HG02852 (cell line): ENCODE data around the gene SH2D6.

Experiments used
- ATAC-seq: cut with Tn5 transposase; IDR thresholded peaks from one replicate; pipeline ENCODE4 v1.9.1; 2021; ENCODE audit warnings: mild to moderate bottlenecking, moderate library complexity; ENCODE audit not compliant: unreplicated experiment

Gene SH2D6

DNA sequence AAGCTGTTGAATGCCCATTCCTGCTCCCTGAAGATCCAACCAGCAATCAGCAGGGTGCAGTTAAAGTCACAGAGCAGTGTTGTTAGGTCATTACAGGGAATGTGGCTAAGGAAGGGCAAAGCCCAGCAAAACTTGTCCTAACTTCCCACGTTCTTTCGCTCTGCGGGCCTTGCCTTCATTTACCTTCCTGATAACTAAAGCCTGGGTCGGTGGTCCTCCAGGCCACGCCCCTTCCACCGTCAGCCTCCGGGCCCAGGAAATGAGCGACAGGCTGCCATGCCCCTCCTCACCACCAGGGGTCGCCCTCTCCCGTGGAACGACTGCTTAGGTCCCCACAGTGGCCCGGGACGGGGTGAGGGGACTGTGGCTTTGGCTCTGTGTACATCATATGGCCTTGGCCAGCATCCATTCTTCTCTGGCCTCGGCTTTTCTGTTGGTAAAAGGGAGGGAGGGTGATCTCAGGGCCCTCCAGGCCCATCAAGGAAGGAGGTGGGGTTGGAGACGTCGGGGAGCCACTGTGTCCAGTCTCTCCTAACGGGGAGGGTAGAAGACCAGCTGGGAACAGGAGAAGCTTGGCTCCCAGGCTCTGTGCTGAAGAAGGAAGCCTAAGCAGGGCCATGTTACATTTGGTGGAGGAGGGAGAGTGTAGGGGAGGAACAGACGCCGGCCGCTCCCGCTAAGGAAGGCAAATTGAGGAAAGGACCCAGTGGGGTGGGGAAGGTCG, 2.2 kb downstream of the SH2D6 start:
- peak; percentile 48 for ATAC-seq

DNA sequence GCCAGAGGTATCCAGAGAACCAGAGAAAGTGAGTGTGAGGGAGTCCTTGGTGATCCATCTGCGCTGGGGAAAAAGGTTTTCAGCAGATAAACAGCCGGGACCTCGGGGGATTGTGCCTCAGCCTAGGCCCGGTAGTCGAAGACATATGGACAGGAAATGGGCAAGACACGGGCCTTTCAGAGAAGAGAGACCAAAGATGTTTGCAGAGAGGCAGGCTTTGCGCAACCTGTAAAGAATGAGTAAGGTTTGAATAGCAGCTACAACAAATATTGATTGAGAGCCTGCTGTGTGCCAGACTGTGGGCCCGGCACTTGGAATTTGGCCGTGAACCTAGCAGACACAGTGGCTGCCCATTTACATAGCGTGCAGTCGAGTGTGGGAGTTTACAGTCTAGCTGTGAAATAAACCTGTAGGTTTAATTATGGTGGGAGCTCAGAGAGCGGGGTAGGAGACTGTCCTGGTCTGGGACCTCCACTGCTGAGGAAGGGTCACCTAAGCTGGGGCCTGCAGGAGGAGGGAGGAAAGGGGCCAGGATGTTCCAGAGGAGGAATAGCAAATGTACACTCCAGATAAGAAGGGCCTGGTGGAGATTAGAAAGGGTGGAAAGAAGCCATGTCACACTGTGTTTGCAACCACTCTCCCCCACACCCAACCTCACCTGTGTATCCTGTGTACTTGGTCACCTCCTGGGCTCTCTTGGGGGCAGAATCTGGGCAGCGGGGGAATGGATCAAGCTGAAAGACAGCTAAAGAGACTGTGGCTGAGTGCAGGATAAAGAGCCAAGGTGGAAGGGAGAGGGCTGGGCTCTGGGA, 3.0 kb downstream of the SH2D6 start:
- ATAC-seq = no peak

DNA sequence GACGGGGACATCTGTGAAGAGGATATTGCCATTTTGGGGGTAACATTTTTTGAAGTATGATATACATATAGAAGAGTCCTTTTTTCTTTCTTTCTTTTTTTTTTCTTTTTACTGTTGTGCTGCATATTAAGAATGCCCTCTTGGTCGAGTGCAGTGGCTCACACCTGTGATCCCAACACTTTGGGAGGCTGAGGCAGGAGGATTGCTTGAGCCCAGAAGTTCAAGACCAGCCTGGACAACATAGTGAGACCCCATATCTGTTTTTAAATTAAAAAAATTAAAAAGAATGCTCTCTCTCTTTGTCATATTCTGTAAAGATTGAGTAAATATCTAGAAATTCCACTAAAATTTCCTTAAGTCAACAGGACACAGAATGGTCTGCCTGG, 3.6 kb downstream of the SH2D6 start:
- ATAC-seq = no peak

DNA sequence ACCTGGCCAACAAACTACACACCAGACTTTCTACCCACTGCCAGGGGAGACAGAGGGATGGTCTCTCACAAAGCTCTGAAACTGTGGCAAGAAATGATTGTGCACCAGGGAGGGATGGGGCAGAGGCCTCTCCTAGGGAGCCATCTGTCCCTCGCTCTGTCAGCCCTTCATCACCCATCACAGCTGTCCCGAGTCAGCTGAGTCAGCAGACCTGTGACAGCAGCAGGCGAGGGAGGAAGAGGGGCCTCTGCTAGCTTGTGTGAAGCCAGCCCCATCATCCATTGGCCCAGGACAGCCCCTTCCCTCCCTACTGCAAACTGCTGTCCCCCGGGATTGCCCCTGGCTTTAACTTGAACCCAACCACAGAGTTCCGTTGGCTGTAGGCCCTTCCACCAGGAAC, 5.0 kb downstream of the SH2D6 start:
- ATAC-seq = no peak

DNA sequence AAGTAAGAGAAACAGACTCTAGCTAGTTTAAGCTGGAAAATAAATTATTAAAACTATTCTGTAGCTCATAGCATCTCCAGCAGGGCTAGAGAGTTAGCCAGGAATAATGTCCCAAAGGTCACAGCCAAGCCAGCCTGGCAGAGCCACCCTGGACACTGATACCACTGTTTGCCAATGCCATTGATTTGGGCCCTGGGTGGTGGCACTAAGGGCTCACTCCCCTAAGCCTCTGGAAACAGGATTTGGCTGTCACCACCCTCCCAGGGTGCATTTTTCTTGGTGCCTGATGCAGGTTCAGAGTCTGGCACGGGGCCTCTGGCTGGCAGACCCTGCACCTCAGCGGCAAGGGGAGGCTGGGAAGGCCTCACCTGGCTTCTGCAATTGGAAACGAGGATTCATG, 7.1 kb downstream of the SH2D6 start:
- ATAC-seq = no peak

DNA sequence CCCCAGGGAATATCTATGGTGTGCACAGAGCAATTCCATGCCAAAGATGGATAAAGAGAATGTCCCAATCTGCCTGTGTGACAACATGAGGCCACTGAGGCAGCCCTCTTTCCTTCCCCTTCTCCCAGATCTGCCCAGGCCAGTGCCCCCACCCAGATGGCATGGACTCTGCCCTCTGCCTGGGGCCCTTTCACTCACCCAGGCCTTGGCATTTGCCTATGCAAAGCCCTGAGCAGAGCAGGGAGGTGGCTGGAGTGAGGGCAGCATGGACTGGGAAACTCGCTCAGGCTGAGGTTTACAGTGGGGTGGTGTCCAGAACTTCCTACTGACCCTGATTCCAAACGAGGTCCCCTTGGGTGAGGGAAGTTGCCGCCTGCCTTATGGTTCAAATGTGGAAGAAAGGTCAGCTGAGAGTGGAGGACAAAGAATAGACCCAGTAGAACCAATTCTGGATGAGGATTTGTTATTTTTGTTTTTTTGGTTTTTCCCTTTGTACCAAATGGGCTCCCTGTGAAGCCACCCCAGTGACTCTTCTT, 8.9 kb downstream of the SH2D6 start:
- ATAC-seq = no peak

DNA sequence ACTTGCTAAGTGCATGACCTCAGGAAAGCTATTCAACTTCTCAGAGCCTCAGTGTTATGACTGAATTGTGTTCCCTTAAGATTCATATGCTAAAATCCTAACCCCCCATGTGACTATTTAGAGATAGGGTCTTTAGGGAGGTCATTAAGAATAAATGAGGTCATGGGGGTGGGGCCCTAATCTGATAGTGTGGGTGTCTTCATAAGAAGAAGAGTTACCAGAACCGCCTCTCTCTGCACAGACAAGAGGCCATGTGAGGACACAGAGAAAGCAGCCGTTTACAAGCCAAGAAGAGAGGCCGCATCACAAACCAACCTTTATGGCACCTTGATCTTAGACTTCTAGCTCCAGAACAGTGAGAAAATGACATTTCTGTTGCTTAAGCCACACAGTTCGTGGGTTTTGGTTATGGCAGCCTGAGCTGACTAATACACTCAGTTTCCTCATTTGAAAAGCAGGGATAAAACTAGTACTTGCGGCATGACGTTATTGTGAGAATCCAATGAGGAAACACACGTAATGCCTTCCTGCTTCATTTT, 9.9 kb downstream of the SH2D6 start:
- no peak for ATAC-seq

DNA sequence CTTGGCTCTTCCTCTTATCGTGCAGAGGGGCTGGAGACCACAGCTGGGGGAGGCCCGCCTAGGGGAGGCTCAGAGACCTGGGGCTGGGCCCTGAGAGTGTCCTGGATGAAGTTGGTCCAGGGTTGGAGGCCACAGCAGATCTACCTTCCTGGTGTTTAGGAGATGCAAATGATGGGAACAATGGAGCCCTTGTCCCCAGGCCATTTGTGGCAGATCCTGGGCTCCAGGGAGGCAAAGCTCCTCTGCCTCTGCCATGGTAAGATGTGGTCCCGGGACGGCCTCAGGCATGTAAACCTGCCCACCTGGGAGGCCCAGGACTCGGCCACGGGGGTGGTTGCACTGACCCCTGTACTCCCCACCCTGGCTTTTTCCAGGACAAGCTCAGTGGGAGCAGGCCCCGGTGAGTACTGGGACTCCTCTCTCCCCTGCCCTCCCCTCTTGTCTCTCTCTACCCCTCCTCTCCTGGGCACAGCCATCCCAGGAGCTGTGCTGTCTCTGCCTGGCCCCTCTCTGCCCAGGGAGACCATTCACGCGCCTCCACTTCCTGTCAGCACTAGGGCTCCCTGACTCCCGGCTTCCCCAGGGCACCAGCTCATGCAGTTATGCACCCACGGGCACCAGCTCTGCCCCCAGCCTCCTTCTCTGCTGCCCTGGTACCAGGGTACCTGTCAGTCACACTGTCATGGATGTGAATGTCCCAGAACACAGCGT, 10.9 kb downstream of the SH2D6 start:
- ATAC-seq = no peak

DNA sequence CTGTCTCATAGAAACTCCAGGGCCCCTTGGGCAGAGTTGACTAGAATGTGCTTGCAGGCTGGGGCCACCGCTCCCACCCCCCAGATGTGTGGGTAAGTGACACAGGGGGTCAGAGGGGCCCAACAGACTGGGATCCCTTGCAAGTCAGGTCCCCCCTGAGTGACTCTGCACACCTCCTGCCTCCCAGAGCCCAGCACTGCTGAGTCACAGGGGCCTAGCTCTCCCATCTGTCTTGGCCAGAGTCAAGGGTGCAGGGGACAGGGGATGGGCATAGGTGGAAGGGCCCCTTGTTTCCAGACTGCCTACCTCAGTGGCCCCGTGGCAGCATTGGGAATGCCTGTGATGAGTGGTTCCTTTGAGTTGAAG, 11.4 kb downstream of the SH2D6 start:
- ATAC-seq = no peak

DNA sequence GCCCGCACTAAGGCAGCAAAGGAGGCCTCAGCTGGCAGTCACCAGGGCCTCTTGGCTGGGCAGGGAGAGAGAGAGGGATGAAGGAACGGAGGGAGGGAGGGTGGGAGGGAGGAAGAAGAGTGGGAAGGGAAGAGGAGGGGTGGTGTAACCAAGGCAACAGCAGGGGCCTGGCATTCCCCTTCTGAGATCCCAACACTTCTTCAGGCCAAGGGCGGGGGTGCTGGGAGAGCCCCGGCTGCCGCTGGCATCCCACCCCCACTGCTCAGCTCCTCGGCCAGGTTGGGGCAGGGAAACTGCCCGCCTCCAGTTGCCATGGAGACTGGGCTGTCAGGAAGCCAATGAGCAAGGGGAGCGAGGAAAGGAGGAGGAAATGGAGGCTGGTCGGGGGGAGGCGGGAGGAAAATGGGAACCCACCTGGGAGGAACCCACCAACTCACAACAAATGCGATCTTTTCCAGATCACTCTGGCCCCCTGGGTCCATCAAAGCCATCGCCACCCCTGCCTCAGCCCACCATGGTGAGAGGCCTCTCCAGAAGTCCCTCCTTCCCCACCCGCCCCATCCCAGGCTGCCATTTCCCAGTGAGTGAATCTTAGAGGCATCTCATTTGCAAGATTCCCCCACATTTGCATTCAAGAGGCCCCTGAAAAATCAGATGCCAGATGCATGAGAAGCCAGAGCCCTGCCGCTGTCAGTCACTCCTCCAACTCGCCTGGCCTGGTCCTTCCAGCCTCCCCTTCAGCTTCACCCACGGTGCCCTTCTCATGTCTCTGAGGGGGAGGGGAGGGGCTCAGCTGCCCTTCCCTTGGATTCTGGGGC, 12.4 kb downstream of the SH2D6 start:
- no peak for ATAC-seq

DNA sequence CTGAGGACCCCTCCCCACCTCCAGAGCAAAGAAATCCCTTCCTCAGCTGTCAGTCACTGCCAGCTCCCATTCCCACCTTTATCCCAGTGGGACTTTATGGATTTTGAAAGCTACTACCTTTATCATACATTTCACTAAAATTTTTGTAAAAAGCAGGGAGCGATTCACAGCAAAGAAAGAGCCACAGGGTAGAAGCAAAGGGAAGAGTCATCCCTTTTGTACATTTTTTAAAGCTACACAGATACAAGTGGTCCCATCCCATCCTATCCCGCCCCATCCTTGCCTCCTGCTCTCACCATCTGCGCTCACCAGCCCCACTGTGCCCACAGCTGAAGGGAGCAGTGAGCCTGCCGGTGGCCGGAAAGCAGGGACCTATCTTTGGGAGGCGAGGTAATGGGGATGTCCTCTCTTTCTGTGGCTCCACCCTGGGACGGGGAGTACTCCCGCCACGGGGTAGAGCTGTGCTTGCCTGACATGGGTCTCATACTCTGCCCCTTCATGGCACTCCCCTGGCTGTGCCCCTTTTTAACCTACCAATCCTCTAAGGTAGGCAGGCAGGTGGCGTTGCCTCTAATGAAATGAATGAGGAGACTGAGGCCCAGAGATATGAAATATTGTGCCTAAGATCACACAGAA, 13.2 kb downstream of the SH2D6 start:
- no peak for ATAC-seq

DNA sequence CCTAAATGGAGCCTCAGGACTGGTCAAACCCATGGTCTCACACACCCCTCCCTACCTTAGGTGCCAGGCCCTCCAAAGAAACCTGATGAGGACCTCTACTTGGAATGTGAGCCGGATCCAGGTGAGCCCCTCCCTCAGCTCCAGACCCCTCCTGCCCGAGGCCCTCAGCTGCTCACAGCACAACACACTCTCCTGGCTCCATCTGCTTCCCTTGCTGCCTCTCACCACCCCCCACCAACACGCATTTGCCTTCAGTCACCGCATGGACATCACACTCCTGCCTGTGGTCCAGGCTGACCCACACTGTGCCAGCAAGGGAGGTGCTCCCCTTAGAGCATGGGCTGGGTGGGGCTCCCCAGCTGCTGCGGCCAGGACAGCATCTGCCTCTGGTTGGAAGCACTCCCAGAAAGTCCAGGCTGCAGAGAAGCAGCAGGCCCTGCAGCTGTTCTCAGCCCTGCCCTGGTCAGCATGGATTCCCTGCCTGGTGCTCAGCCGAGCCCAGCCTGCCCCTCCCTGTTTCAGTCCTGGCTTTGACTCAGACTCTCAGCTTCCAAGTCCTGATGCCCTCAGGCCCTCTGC, 15.1 kb downstream of the SH2D6 start:
- ATAC-seq = no peak

DNA sequence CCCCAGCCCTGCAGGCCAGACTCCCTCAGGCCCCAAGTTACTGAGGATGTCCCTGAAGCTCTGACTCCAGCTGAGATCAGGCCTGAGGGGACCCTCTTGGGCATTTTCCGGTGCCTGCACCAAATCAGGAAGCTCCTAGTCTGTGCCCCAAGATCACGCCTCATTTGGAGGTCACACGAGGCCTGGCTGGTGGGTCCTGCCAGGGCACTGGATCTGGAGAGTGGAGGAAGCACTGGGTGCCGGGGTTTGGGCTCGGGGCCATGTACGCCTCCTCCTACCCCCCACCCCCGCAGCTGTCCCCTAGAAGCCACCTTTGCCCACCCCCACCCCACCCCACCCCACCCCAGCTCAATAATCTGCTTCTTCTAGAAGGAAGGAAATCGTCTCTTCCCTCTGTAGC, 16.2 kb downstream of the SH2D6 start:
- ATAC-seq = no peak

DNA sequence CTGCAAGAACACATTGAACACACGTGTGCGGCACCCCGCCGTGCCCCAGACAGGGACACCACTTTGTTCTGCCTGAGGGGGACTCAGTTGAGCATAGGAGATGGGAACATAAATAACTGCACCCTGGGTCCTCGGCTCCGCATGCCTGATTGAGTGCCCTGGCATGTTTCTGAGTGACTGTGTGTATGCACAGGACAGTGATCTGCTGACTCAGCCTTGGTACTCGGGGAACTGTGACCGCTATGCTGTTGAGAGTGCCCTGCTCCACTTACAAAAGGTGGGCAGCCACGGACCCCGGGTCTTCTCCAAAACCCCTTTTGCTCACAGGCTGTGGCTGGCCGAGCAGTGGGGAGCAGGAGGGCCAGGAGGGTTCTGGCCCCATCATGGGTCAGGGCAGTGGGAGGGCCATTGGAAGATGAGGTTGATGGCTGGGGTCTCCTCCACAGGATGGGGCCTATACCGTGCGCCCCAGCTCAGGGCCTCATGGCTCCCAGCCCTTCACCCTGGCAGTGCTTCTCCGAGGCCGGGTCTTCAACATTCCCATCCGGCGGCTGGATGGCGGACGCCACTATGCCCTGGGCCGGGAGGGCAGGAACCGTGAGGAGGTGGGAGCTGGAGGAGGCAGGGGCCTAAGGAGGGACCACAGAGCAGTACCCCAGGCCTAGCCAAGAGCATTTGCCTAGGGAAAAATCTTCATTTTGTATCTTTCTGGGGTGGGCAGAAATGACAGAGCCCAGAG, 16.9 kb downstream of the SH2D6 start:
- ATAC-seq = no peak

DNA sequence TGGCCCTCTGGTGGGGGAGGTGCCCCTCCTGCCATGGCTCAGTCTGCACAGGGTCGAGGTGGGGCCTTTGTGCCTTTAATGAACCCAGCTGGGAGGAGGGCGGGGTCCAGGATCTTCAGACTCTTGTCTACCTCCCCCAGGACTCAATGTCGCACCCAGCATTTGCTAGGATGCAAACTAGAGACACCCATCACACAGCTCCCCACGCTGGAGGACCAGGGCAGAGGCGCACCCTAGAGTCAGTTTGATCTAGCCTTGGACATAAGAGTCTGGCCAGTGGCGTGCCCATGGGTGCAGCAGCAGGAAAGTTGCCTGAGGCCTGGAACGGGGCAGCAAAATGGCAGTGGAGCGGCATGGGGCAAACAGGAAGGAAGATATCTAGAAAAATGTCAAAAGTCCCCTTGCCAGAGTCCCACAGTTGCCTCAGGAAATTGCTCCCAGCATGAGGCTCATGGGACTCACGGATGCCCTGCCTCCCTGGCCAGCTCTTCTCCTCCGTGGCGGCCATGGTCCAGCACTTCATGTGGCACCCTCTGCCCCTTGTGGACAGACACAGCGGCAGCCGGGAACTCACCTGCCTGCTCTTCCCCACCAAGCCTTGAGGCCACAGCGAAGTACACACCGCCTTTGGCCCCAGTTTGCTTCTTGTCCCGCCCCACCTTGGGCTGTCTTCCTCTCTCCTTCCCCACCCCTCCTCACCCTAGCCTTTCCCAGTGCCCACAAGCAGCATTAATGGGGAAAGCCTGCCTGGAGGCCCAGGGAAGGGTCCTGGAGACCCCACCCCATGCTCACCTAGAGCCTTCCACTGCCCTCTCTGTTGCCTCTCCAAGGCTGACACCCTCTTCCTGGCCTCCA, 17.7 kb downstream of the SH2D6 start:
- no peak for ATAC-seq

DNA sequence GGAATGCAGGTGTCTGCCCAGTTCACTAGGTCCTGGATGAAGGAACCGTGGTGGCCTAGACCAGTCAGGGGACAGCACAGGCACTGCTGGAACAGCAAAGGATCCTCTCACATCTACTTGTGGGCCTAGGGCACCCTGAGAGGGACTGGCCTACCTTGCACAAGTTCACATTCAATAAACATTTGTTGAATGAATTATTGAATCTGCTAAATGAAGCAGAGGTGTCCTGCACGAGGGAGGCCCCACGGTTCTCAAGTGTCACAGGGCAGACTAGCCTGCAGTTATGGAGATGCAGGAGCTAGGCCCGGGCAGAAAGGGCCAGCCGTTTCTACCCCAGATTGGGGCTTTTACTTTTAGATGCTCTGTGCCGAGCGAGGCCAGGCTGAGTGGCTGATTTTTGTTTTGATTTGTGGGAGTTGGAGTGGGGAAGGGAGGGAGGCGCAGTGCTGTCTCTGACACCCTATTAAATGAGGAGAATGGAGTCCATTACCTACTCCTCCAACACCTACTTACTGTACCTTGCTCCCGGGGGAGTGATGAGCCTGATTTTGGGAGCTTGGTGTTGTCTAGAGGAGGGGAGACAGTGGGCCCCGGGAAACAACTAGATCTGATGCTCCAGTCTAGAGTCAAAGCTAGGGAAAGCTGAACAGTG, 18.4 kb downstream of the SH2D6 start:
- ATAC-seq = peak; percentile 8

DNA sequence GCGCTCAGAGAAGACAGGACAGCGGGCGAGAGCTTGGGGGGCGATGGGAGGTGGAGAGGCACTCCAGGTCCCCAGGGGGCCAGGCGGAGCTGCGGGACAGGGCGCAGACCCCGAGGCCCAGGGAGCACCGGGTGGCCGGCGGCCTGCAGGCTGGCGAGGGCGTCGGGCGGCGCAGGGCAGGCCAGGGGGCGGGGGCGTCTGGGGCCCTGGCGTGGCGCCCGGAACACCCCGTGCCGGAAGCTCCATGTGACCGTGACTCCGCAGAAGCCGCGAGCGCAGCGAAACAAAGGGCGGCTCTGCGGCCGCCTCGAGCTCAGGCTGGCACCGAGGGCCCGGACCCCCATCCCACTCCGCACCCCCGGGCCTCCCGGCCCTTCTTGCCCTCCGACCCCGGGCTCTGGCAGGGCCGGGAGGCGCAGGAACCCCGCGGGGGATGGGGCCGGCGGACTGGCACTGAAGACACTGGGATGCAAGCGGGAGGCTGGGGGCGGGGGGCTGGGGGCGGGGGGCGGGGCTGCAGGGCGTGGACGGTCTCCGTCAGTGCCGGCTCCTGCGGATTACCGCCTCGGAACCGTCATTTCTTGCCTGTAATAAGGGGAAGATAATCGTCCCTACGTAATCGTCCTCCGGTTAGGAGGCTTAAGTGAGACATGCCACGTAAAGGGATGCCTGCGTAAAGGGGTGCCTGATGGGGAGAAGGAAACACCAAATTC, 19.1 kb downstream of the SH2D6 start:
- ATAC-seq = peak; percentile 85
